Esophagus muscularis mucosa (tissue), 4 donors: ENCODE results near the gene CD14. TPM values are rescaled to one million over a fixed set of nuclear protein-coding genes. Genes with fewer than 3 reads are reported as not detected.
"Not testable (repeated sequence)": the region's sequence is repeated elsewhere in the genome, so short reads cannot be mapped to it uniquely, and the experiment has no call there.

Experiments used
- DNase-seq: peaks from one replicate; pipeline ENCODE4 v3.0.0-alpha.2; 2017; ENCODE audit errors: extremely low spot score
- H3K27ac ChIP-seq, 4 donors: fragments of 200-600 bp; sonication (generic); replicated peaks in 1 of 4; 1 replicate in 3 of 4; 2 replicates in 1 of 4; pipeline ENCODE4 v1.5.1; 2016 to 2019; ENCODE audit warnings: mild to moderate bottlenecking in 1 of 4
- H3K27me3 ChIP-seq, 4 donors: fragments of 200-600 bp; sonication (generic); one replicate each; pipeline versions ENCODE4 v1.5.1 to v1.6.0; 2016 to 2019
- H3K36me3 ChIP-seq, 4 donors: fragments of 200-600 bp; sonication (generic); one replicate each; pipeline ENCODE4 v1.5.1; 2016 to 2019
- H3K4me1 ChIP-seq, 4 donors: fragments of 200-600 bp; sonication (generic); one replicate each; pipeline ENCODE4 v1.5.1; 2016 to 2019
- H3K4me3 ChIP-seq, 4 donors: fragments of 200-600 bp; sonication (generic); 1 replicate in 2 of 4; 2 replicates in 2 of 4; pipeline ENCODE4 v1.5.1; 2016 to 2019; ENCODE audit warnings: mild to moderate bottlenecking in 4 of 4, moderate library complexity in 1 of 4
- H3K9me3 ChIP-seq, 4 donors: fragments of 200-600 bp; sonication (generic); 1 replicate in 3 of 4; 2 replicates in 1 of 4; pipeline ENCODE4 v1.5.1; 2016 to 2019
- EP300 ChIP-seq: sonication (generic); formaldehyde crosslinking; IDR thresholded peaks from one replicate; pipeline ENCODE4 v1.6.1; 2017; ENCODE audit warnings: antibody characterized with exemption
- POLR2A ChIP-seq: fragments of 450-650 bp; IDR thresholded peaks from one replicate; pipeline ENCODE4 v1.6.1; 2017; ENCODE audit warnings: antibody characterized with exemption, moderate library complexity, mild to moderate bottlenecking, low read depth
- POLR2AphosphoS5 ChIP-seq, 2 donors: sonication (generic); formaldehyde crosslinking; IDR thresholded peaks; one replicate each; pipeline ENCODE4 v1.6.1; 2017; ENCODE audit warnings: antibody characterized with exemption in 2 of 2
- WGBS: methylation state at CpG from one replicate; pipeline ENCODE4 v1.1.5; 2018; 5-methylcytosine and 5-hydroxymethylcytosine counted together
- intact Hi-C: fragments of 100-400 bp; cut with DNase I; formaldehyde crosslinking; loops from one replicate; pipeline ENCODE4 v1.15.1; 2023
- total RNA-seq, 4 donors: library from RNA; depleted of rRNA; stranded (reverse); fragments of >200 nt; gene quantifications; one replicate each; pipeline versions ENCODE4 v1.1.0 to v1.2.1, GENCODE V29; 2016
- TF ChIP-seq, protein P1 (sequence below), 3 experiments: fragments of 200-600 bp in 2 of 3; fragments of 450-650 bp in 1 of 3; sonication (generic) in 2 of 3; IDR thresholded peaks; one replicate each; pipeline ENCODE4 v1.5.1; 2017 to 2019; ENCODE audit warnings: antibody characterized with exemption in 3 of 3, mild to moderate bottlenecking in 2 of 3, moderate library complexity in 1 of 3

Gene CD14
- total RNA-seq, 4 donors from 2014 or later: 34.9 to 125 (median 56.1) TPM

- 68% methylated on average over 2 of the region's 2 CpGs for WGBS
- H3K4me1 ChIP-seq: peaks cover 0 to 11% (median 3%) of the 10 kb centered on the region in 4 donors
- H3K9me3 ChIP-seq: no peaks in the 10 kb centered on the region
- no peak overlapping the region for H3K4me3 ChIP-seq
- intact Hi-C loops: no loop called here
- peaks cover 0 to 5% (median 0%) of the 10 kb centered on the region in 4 donors for H3K27me3 ChIP-seq
- no peak for DNase-seq
- H3K36me3 ChIP-seq: no peaks in the 10 kb centered on the region
- no peak overlapping the region for H3K27ac ChIP-seq
- TF ChIP-seq EP300: no peak
- TF ChIP-seq, protein P1, sequence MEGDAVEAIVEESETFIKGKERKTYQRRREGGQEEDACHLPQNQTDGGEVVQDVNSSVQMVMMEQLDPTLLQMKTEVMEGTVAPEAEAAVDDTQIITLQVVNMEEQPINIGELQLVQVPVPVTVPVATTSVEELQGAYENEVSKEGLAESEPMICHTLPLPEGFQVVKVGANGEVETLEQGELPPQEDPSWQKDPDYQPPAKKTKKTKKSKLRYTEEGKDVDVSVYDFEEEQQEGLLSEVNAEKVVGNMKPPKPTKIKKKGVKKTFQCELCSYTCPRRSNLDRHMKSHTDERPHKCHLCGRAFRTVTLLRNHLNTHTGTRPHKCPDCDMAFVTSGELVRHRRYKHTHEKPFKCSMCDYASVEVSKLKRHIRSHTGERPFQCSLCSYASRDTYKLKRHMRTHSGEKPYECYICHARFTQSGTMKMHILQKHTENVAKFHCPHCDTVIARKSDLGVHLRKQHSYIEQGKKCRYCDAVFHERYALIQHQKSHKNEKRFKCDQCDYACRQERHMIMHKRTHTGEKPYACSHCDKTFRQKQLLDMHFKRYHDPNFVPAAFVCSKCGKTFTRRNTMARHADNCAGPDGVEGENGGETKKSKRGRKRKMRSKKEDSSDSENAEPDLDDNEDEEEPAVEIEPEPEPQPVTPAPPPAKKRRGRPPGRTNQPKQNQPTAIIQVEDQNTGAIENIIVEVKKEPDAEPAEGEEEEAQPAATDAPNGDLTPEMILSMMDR (IDR thresholded peaks at IDR 0.05): no peak
- no peak for TF ChIP-seq POLR2AphosphoS5 (IDR thresholded peaks at IDR 0.05)
- TF ChIP-seq POLR2A: no peak
Measured at GRCh38 chr5:140598836-140599235, 34.1 kb downstream of the CD14 start.

DNA sequence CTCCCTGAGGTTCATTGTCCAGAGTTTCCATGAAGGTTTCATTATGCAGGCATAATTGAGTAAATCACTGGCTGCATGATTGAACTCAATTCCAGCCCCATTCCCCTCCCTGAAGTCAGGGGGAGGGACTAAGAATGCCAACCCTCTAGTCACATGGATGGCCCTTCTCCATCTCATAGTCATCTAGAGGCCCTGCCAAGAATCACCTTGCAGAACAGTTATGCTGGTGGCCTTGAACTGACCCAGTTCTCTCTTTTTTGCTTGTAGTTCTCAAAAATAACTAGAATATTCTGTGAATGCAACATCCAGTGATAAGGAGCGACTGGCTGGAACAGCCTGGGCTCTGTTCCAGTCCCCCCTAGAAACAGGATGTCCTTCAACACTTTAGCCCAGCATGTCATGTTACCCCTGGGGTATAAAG lies 36.6 kb downstream of the CD14 start:
- no peak overlapping the region for H3K4me3 ChIP-seq
- H3K9me3 ChIP-seq: no peaks in the 10 kb centered on the region
- DNase-seq: no peak
- intact Hi-C loops: no loop called here
- peaks cover 0 to 11% (median 3%) of the 10 kb centered on the region in 4 donors for H3K4me1 ChIP-seq
- H3K36me3 ChIP-seq: no peaks in the 10 kb centered on the region
- no peak for TF ChIP-seq POLR2A
- TF ChIP-seq, protein P1 (IDR thresholded peaks at IDR 0.05): no peak
- TF ChIP-seq EP300: no peak
- TF ChIP-seq POLR2AphosphoS5 (IDR thresholded peaks at IDR 0.05): no peak
- 75% methylated on average over 1 of the region's 1 CpG for WGBS
- peaks cover 0 to 5% (median 0%) of the 10 kb centered on the region in 4 donors for H3K27me3 ChIP-seq
- no peak overlapping the region for H3K27ac ChIP-seq

GRCh38 chr5:140595538-140596300 lies 37.3 kb downstream of the CD14 start:
- H3K27ac ChIP-seq: no peak overlapping the region
- no peak for TF ChIP-seq EP300
- TF ChIP-seq, protein P1 (IDR thresholded peaks at IDR 0.05): no peak
- TF ChIP-seq POLR2A: no peak
- TF ChIP-seq POLR2AphosphoS5 (IDR thresholded peaks at IDR 0.05): no peak
- no peaks in the 10 kb centered on the region for H3K36me3 ChIP-seq
- H3K9me3 ChIP-seq: no peaks in the 10 kb centered on the region
- H3K27me3 ChIP-seq: peaks cover 0 to 5% (median 0%) of the 10 kb centered on the region in 4 donors
- 79% methylated on average over 5 of the region's 5 CpGs for WGBS
- intact Hi-C loops: no loop called here
- peaks cover 0 to 11% (median 3%) of the 10 kb centered on the region in 4 donors for H3K4me1 ChIP-seq
- DNase-seq: no peak
- no peak overlapping the region for H3K4me3 ChIP-seq

DNA sequence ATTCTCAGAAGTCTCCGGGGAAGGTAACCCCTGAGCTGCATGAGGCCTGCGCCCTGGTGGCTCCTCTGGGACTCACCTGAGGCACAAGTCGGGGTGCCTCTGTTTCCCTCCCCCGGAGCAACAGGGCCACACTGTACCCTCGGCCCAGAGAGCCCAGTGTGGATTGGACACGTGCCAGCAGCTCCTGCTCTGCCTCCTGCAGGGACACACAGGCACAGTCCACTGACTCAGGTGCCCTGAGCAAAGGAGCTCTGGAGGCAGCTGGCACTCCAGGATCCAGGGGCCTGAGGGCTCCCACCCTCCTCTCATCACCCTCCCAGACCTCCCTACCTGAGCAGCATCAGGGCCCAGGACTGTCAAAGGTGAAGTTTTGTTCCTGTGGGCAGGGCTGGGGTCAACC lies 38.8 kb downstream of the CD14 start:
- Histone ChIP-seq H3K4me1 (peaks cover 0 to 13% (median 4%) of the 10 kb centered on the region in 4 donors), H3K9me3 (no peaks in the 10 kb centered on the region), H3K27me3 (peaks cover 0 to 5% (median 0%) of the 10 kb centered on the region in 4 donors), H3K4me3 (no peak overlapping the region), H3K27ac (no peak overlapping the region), H3K36me3 (no peaks in the 10 kb centered on the region)
- TF ChIP-seq POLR2AphosphoS5 (IDR thresholded peaks at IDR 0.05) (no peak), EP300 (no peak), POLR2A (no peak)
- TF ChIP-seq, protein P1 (IDR thresholded peaks at IDR 0.05): no peak
- 67% methylated on average over 3 of the region's 6 CpGs for WGBS
- no peak for DNase-seq
- intact Hi-C loops: no loop called here

- H3K4me1 ChIP-seq: peaks cover 0 to 16% (median 7%) of the 10 kb centered on the region in 4 donors
- DNase-seq, H3K27me3 ChIP-seq, H3K9me3 ChIP-seq, H3K36me3 ChIP-seq, intact Hi-C loops, H3K27ac ChIP-seq: not testable (repeated sequence)
- peak overlapping the region in 1 of 4 donors; percentile 6 for H3K4me3 ChIP-seq
- 70% methylated on average over 11 of the region's 14 CpGs for WGBS
Measured at GRCh38 chr5:140593070-140593469, 39.9 kb downstream of the CD14 start.
